GM18502 (cell line): Measurements from ENCODE around the gene ALCAM.
"Not testable (repeated sequence)": the region's sequence is repeated elsewhere in the genome, so short reads cannot be mapped to it uniquely, and the experiment has no call there.

ENCODE experiments used
- ATAC-seq: cut with Tn5 transposase; IDR thresholded peaks from one replicate; pipeline ENCODE4 v1.9.1; 2021; ENCODE audit warnings: mild to moderate bottlenecking; ENCODE audit not compliant: unreplicated experiment, poor library complexity

The ALCAM gene

DNA sequence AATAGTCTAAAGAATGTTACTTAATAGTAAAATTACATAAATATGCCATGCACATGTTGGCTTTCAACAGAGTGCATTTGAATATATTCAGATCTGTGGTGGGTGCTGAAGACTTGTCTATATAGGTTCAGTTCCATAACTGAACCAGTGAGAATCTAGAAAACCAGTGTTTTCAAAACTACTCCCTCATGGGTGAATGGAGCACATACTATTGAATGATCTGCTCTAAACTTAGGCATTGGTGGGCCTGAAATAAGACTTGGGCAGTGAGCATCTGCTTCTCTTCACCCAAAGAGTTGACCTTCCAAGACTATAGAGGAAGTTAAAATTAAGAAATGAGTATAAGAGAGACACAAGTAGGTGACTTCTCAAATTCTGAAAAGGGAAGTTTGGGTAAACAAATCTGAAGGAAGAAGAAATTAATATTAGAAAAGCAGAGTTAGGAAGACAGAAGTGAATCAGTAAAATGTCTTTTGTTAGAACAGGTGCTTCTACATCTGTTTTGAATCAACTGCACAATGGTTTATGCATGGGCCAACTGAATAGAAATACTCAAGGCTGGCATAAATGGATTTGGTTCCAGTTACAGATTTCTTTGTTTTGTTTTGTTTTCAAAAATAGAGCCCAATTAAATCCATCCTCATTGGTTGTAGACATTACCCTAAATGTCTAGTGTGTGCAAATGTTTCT lies 19.3 kb downstream of the ALCAM start:
- ATAC-seq = peak; percentile 80

DNA sequence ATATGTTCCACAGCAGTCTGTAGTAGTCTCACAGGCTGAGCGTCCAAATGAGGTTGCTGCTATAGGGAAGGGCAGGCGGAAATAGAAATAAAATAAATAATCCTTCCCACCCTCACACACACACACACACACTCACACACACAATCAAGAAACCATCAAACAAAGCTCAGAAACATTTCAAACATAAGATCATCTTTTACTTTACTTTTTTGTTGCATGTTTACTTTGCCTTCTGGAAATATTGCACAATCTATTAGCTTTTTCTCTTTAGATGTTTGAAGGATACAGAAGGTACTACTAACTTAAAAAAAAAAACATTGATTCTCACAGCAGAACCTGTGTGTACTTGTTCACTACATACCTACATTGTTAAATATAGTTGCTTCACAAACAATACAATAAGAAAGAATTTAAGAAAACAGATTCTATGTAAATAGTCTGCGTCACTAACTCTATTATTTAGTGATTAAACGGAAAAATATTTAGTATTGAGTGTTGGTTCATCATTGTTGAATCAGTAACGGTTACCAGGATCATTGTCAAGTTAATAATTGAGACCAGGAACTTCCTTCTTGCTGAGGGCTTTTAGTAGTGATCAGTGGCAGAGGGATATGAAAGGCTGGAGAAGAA lies 20.5 kb downstream of the ALCAM start:
- no peak for ATAC-seq

DNA sequence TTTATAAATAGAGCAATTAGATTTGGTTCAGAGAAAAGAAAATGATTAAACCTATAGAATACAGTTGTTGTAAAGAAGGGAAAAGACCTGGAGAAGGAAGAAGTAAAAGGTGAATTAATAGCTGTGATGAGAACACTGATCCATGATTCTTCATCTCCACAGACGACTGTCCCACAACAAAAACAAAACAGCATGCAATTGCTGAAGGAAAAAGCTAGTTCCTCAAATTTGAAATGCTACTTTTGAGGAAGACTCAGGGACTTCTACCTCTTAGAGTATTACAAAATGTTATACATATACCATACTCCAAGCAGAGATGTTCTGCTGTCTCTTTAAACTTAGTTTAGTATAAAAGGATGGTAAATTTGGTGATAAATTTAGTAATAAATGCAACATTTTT lies 21.5 kb downstream of the ALCAM start:
- ATAC-seq = no peak

DNA sequence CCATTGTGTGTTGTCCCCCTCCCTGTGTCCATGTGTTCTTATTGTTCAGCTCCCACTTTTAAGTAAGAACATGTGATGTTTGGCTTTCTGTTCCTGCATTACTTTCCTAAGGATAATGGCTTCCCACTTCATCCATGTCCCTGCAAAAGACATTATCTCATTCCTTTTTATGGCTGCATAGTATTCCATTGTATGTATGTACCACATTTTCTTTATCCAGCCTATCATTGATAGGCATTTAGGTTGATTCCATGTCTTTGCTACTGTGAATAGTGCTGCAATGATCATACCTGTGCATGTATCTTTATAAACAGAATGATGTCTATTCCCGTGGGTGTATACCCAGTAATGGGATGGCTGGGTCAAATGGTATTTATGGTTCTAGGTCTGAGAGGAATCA lies 23.1 kb downstream of the ALCAM start:
- not testable (repeated sequence) for ATAC-seq

DNA sequence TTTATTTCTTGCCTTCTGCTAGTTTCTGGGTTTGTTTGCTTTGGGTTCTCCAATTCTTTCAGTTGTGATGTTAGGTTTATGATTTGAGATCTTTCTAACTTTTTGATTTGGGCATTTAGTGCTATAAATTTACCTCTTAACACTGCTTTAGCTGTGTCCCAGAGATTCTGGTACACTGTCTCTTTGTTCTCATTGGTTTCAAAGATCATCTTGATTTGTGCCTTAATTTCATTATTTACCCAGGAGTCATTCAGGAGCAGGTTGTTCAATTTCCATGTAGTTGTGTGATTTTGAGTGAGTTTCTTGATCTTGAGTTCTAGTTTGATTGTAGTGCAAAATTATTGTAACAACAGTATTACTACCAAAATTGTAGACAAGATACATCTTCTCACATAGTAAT lies 25.9 kb downstream of the ALCAM start:
- not testable (repeated sequence) for ATAC-seq

DNA sequence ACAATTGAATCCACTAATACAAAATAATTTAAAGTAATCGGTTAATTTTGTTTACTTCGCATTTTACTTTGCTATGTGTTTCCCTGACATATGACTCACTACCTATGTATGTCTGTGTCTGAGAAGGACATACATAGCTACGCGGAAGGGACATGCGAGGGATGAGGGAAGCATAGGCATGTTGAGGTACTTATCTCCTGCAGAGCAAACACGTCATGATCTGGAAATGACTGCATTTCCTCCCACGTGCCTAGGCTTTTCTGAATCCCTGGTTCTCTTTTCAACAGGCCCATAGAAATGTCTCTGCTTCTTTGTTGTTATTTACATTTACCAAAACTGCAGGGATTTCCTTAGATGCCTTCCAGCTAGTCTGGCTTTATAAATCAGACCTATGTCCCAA lies 27.5 kb downstream of the ALCAM start:
- ATAC-seq = no peak

DNA sequence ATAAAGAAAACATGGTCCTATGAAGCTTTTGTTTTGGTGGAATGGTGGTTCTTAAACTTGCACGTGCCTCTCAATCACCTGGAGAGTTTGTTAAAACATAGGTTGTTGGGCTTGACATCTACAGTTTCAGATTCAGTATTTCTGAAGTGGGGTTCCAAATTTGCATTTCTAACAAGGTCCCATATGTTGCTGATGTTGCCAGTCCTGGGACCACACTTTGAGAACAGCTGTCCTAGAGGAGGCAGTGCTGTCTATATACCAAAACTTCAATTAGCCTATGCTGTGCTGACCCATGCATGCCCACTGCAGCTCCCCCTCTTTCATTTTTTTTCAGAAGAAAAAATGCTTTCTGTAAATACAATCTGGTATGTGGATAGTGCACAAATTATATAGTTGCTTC lies 31.3 kb downstream of the ALCAM start:
- peak; percentile 64 for ATAC-seq

DNA sequence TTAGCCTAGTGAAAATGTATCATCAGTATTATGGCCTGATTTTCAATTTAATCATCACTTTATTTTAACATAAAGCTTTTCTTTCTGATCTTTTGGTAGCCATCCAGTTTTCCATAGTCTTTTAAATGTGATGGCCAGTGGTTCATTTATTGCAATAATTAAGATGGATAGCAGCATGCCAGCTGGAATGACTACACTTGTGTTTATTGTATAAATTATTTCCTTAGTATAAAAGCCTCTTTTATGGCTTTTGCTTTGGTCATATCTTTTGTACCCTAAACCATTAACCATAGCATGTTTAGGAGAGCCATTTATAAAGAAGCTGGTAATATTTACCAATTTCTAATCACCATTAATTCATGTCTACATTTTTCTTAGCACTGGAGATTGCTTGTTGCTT lies 31.7 kb downstream of the ALCAM start:
- no peak for ATAC-seq

DNA sequence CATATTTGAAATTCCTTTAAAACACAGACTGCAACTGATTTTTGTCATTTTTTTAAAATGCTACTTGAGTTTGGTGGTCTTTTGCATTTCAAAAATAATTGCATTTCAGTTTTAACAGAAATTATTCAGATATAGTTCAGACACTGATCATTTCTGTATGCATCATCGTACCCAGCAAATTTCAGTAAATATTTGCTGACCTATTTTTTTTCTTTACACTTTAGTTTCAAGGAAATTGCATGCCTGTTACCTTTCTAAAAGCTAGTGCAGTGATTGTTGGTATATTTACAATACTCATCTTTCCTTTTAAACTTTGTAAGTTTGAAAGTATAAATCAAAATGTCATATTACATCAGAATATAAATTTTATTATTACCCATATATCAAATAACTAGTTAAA lies 32.4 kb downstream of the ALCAM start:
- ATAC-seq = no peak

DNA sequence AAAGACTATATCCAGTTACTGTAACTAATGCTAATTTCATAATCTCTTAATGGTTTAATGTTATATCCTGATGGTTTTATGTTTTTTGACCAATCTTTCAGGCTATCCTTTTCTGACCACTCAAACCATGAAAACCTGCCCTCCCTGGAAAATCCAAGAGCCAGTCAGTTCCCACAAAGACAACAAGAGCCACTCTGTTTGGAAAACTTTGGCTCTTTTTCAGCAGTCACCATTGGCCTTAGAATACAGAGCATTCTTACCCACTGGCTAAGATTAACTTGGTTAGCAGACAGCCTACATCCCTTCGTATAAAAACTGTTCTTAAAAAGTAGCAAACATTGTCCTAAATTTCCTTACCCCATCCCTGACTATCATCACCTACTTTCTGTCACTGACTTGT lies 32.9 kb downstream of the ALCAM start:
- ATAC-seq = no peak

DNA sequence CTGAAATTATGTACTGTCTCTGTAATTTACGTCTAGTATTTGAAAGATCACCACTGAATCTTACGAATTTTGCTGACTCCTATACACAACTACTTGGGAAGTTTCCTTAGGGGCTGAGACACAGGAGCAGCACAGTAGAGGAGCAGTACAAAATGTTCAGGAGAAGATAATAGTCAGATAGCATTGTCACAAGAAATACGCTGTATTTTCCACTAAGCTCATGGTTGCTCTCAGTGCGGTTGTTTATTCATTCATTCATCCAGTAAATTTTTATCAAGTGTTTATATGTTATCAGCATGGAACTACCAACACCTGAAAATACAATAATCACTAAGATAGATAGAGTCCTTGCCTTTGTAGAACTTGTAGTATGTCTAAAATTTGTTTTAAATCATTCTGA lies 34.5 kb downstream of the ALCAM start:
- no peak for ATAC-seq

DNA sequence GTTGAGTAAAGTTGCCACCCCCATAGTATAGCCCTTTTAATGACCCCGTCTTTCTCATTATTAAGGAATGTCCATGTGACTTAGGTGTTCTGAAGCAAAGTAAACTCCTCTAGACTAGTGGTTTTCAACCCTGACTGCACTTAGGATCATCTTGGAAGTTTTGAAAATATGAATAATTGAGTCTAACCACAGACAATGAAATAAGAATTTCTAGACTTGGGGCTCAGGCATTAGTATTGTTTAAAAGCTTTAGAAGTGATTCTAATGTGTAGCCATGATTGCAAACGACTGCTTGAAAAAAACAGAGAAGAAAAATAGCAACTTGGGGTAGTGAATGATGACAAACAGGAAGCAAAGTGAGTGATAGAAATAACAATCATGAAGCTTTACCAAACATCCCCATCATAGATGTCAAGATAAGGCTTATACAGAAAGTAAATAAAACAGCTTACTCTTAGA lies 35.0 kb downstream of the ALCAM start:
- no peak for ATAC-seq

DNA sequence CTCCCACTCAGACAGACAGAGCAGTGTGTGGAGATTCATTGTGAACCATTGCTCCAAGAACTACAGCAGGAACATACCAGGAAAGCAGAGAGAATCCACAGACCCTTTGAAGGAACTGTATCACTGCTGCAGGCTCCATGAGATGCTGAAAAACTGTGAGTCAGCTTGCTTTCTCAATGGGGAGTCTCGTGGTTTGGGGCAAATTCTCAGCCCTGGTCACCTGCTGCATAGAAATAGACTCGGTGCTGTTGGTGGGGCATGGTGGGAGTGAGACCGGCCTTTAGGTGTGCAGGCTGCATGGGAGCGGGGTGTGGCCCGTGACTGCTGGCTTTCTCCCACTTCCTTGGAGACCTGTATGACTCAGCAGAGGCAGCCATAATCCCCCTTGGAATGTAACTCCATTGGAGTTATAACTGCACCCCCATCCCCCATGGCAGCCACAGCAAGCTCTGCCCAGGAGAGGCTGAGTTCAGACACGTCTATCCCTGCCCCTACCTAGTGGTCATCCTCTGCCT lies 35.6 kb downstream of the ALCAM start:
- no peak for ATAC-seq

DNA sequence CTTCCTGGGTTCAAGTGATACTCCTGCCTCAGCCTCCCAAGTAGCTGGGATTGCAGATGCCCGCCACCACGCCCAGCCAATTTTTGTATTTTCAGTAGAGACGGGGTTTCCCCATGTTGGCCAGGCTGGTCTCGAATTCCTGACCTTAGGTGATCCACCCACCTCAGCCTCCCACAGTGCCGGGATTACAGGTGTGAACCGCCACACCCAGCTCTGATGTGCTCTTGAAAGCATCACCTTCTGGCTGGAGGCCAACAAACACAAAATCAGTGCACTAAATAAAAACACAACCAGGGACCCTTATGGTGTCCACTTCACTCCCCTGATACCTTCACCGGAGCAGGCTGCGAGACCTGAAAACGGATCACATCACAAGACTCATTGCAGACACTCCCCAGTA lies 36.3 kb downstream of the ALCAM start:
- ATAC-seq = not testable (repeated sequence)

DNA sequence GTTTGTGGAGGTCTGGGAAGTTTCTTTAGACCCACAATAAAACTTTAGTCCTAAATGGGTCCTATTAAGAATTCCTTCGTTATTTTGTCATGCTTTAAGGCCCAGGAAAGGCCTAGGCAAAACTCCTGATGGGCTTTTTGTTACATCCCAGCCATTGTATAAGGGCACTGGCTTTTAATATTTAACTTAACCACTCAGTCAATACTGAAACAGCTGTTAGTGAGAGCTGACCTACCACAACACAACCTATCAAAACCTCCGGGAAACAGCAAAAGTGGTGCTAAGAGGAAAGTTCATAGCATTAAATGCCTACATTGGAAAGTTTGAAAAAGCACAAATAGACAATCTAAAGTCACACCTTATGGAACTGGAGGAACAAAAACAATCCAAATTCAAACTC lies 39.6 kb downstream of the ALCAM start:
- ATAC-seq = no peak

DNA sequence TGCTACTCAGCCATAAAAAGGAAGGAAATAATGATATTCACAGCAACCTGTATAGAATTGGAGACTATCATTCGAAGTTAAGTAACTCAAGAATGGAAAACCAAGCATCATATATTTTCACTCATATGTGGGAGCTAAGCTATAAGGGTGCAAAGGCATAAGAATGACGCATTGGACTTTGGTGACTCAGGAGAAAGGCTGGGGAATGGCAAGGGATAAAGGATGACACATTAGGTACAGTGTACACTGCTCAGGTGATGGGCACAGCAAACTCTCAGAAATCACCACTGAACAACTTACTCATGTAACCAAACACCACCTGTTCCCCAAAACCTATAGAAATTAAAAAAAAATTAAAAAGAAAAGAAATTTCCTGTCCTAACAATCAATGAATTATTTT lies 42.7 kb downstream of the ALCAM start:
- no peak for ATAC-seq

DNA sequence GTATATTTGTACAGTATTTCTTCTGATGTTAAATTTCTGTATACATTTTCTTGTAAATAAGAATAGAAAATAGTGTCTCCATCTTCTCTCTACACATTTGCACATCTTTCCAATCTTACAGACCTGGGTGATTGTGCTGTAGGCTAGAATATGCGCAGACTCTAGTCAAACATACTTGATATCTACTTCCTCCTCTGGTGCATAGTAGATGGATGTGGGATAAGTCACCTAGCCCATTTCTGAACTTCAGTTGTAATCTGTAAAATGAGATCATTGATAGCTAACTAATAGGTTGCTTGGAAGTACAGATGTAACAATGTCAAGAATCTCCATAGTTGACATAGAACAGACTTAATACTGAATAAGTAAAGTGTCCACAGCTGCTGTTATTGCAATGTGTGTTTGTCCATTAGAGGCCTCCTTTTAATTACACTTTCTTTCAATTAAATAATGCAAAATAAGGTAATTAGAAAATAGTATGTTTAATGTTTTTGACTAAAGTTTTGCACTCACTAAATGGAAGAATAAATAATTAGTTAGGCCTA lies 46.7 kb downstream of the ALCAM start:
- no peak for ATAC-seq

DNA sequence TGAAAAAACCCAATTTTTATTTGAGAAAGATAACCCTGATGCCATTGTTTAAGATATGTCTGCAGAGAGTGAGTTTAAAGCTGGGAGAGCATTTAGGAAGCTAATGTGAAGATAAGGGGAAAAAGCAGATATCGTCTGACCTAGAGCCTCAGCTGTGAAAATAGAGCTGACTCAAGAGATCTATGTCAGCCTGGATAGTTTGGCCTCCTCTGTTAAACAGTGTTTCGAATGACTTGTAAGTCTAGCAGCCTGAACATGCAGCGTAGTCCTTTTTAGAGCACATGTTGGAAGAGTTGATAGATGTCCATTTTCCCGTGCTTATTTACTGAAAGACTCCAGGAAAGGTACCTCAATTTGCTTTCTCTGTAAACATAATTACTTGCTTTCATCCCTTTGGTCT lies 48.1 kb downstream of the ALCAM start:
- no peak for ATAC-seq

DNA sequence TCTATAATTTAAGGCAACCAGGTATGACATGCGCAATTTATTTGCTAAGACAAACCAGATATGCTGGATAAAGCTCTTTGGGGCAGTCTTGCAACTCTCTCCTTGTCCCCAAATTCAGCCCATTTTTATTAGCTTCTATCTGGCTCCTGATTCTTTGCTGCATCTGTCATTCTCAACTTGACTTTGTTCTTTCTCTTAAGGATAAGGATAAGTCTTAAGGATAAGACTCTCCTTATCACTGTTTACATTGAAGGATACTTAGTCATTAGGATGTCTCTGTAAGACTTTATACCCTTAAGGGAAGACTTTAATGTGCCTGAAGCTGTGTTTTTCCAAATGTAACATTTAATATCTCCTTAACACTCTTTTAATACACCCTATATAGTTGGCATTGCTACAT lies 49.2 kb downstream of the ALCAM start:
- no peak for ATAC-seq

DNA sequence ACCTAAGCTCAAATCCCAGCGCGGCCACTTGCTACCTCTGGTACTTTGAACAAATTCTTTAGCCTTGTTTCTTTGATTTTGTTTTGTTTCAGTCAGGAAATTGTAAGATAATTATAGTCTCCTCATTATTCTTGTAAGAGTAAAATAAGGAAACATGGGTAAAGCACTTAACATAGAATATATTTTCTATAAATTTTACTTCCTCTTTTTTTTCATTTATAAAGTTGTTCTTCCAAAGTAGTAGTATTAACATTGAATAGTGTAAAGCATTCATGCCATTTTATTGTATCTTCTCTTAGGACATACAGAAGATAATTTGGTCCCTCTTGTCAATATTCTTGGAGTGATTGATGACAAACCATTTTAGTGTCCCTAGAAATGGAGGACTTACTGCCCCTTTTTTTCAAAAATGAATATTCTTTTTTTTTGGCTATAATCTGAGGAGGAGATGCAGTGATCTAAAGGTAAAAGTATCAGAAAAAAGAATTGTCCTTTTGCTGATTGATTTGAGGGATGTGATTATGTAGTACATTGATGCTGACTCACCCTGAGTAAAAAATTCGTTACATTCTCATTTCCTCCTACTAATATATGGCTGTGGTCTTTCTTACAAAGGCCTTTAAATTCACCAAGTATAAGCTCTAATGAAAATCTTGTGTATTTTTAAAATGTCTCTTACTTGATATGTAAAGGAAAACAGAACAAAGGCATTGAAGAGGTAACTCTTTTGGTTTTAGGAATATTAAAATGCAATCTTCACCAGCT lies 51.0 kb downstream of the ALCAM start:
- peak; percentile 63 for ATAC-seq

DNA sequence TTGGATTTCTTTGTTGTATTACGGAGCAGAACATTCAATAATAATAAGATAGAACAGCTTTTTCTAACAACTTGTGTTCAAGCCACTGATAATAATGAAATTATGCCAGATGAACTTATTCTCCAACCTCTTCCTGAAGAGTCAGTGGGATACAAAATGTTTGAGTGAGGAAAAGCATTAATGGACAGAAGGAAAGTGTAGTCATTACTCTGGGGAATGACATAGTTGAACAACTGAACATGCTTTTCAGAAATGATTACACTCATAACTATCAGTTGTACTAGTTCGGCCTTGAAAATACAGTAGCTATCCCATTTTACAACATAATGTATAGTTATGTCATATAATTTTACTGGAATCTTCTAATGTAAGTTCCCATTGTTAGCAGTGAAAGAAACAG lies 55.9 kb downstream of the ALCAM start:
- no peak for ATAC-seq
